HG02610 (cell line): Measurements from ENCODE around the gene MAFG.

Experiments
- ATAC-seq: cut with Tn5 transposase; IDR thresholded peaks from one replicate; pipeline ENCODE4 v1.9.1; 2021; ENCODE audit warnings: mild to moderate bottlenecking, moderate library complexity; ENCODE audit not compliant: unreplicated experiment

Gene MAFG

GRCh38 chr17:81924557-81925532, 2.7 kb downstream of the MAFG start:
- no peak for ATAC-seq

GRCh38 chr17:81923302-81924260, 4.0 kb downstream of the MAFG start:
- ATAC-seq: no peak

GRCh38 chr17:81922566-81923301, 4.8 kb downstream of the MAFG start:
- ATAC-seq: no peak

- ATAC-seq: no peak
Measured at GRCh38 chr17:81921996-81922565, 5.5 kb downstream of the MAFG start.

GRCh38 chr17:81921537-81921862, 6.0 kb downstream of the MAFG start:
- no peak for ATAC-seq

- ATAC-seq: no peak
Measured at GRCh38 chr17:81920612-81921536, 6.7 kb downstream of the MAFG start.

- no peak for ATAC-seq
Measured at GRCh38 chr17:81918832-81919545, 8.5 kb downstream of the MAFG start.

- ATAC-seq: peak; percentile 10
Measured at GRCh38 chr17:81918333-81918669, 9.2 kb downstream of the MAFG start.

- ATAC-seq: peak; percentile 51
Measured at GRCh38 chr17:81917565-81918332, 9.8 kb downstream of the MAFG start, which contains the start of gene SIRT7. SIRT7 (minus strand) TSS chr17:81918176; CDS start chr17:81918131, 45 bp downstream.

- no peak for ATAC-seq
Measured at GRCh38 chr17:81916234-81917001, 11.1 kb downstream of the MAFG start.

GRCh38 chr17:81915331-81915730, 12.2 kb downstream of the MAFG start:
- no peak for ATAC-seq

GRCh38 chr17:81914103-81914850, 13.3 kb downstream of the MAFG start:
- ATAC-seq: no peak

- ATAC-seq: no peak
Measured at GRCh38 chr17:81913394-81914102, 14.0 kb downstream of the MAFG start.

- ATAC-seq: no peak
Measured at GRCh38 chr17:81912441-81913309, 14.9 kb downstream of the MAFG start.

GRCh38 chr17:81911969-81912368, 15.6 kb downstream of the MAFG start:
- ATAC-seq: no peak
